Measurements from ENCODE around the gene ZNF84. TPM values are rescaled to one million over a fixed set of nuclear protein-coding genes. Genes with fewer than 3 reads are reported as not detected.

ZNF84 gene
- total and polyA plus RNA-seq, 2 of the 8 experiments (the other 6 are each of a cell fraction or from before 2014, with no cell fraction given): 8.9 to 34.0 TPM

DNA sequence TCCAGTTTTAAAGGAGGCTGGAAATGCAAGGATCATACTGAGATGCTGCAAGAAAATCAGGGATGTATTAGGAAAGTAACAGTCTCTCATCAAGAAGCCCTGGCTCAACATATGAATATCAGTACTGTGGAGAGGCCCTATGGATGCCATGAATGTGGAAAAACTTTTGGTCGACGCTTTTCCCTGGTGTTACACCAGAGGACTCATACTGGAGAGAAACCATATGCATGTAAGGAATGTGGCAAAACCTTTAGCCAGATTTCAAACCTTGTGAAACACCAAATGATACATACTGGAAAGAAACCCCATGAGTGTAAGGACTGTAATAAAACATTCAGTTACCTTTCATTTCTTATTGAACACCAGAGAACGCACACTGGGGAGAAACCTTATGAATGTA is 68.3 kb downstream of the ZNF84 start:
- H2AFZ ChIP-seq (ENCODE audit: low read length): no peak overlapping the region
- no peaks in the 10 kb centered on the region for H3K27me3 ChIP-seq (replicated peaks in 1 of 4; ENCODE audit: control insufficient read depth in 3 of 4, extremely low read depth in 1 of 4, insufficient read depth in 3 of 4, low read length in 3 of 4)
- no peaks in the 10 kb centered on the region for H3K79me1 ChIP-seq (ENCODE audit: low read depth, low read length)
- no peak overlapping the region for H3K14ac ChIP-seq (ENCODE audit: insufficient read length)
- H3K79me2 ChIP-seq (ENCODE audit: control insufficient read depth in 1 of 2, insufficient read depth in 2 of 2, low read length in 2 of 2): no peaks in the 10 kb centered on the region
- no peak overlapping the region for H2AK5ac ChIP-seq (ENCODE audit: low read depth, low read length)
- no peak for FAIRE-seq
- H2BK20ac ChIP-seq (ENCODE audit: low read length): no peak overlapping the region
- 95% methylated on average over 3 of the region's 3 CpGs; no CpG with 5 or more reads in 1 of the 2 experiments for WGBS, 2 experiments (ENCODE audit: extremely low coverage in 1 of 2, insufficient coverage in 1 of 2, insufficient read length in 1 of 2, insufficient replicate concordance in 2 of 2, low coverage in 1 of 2, low lambda C conversion rate in 2 of 2, missing lambda C conversion rate in 1 of 2)
- TF ChIP-seq ZNF274 (IDR thresholded peaks at IDR 0.05; ENCODE audit: borderline replicate concordance, extremely low read depth, low read length) (peak; percentile 89; the same call in 1 of the 2 replicates), RBBP5 (IDR thresholded peaks at IDR 0.05; ENCODE audit: borderline replicate concordance, low read depth, low read length) (no peak), BACH1 (IDR thresholded peaks at IDR 0.05; ENCODE audit: low read length) (no peak), POU5F1 (IDR thresholded peaks at IDR 0.05; ENCODE audit: low read depth, low read length) (no peak), EP300 (IDR thresholded peaks at IDR 0.05; ENCODE audit: borderline replicate concordance in 1 of 2, low read depth in 2 of 2, low read length in 2 of 2) (no peak)
- no peak overlapping the region for H4K5ac ChIP-seq (ENCODE audit: insufficient read length, low read depth, low read length)
- no peak overlapping the region for H3K56ac ChIP-seq (replicated peaks; ENCODE audit: insufficient read length, low read depth, low read length)
- no peak overlapping the region for H3K9ac ChIP-seq (replicated peaks in 1 of 4; ENCODE audit: extremely low read depth in 1 of 4, low read depth in 3 of 4, low read length in 3 of 4)
- H4K20me1 ChIP-seq (replicated peaks in 1 of 2; ENCODE audit: control insufficient read depth in 1 of 2, insufficient read depth in 2 of 2, low read length in 2 of 2): no peaks in the 10 kb centered on the region
- peaks cover 7 to 90% (median 42%) of the 10 kb centered on the region in 4 experiments; a peak in 7 of 8 replicates for H3K36me3 ChIP-seq (ENCODE audit: control insufficient read depth in 2 of 4, insufficient read depth in 4 of 4, low read length in 3 of 4)
- H3K23me2 ChIP-seq (ENCODE audit: low read depth, low read length): no peaks in the 10 kb centered on the region
- no peak overlapping the region for H3K4me2 ChIP-seq (ENCODE audit: insufficient read depth in 1 of 2, low read depth in 2 of 2, low read length in 2 of 2)
- ChIA-PET POLR2A (ENCODE audit: partially characterized antibody) (interaction anchor here (1.0 kb wide), 2 partner anchors 9 to 120 kb away, joined by 3 to 4 read pairs; partner anchors contain the start of gene ZNF26), CTCF (ENCODE audit: partially characterized antibody) (interaction anchor here (1.2 kb wide), 1 partner anchor 76 kb away, joined by 3 read pairs; the partner anchor contains the start of gene ZNF268)
- no peak overlapping the region for H2BK12ac ChIP-seq (ENCODE audit: low read depth, low read length)
- peak overlapping the region in 1 of 4 experiments; percentile 36; a peak in 1 of 8 replicates for H3K4me3 ChIP-seq (ENCODE audit: extremely low read depth in 1 of 4, insufficient read depth in 2 of 4, low read depth in 3 of 4, low read length in 4 of 4)
- no peak overlapping the region for H3K23ac ChIP-seq (ENCODE audit: insufficient read length)
- H3K27ac ChIP-seq (ENCODE audit: low read depth, low read length): no peak overlapping the region
- H3K18ac ChIP-seq (ENCODE audit: extremely low read depth, low read length): no peak overlapping the region
- no peak overlapping the region for H3K4ac ChIP-seq (replicated peaks; ENCODE audit: insufficient read length, low read depth, low read length)
- H2BK5ac ChIP-seq (ENCODE audit: low read depth, low read length): no peak overlapping the region
- H2BK120ac ChIP-seq (replicated peaks; ENCODE audit: low read depth, low read length): no peak overlapping the region
- H4K91ac ChIP-seq (replicated peaks; ENCODE audit: insufficient read length, low read length): no peak overlapping the region
- DNase-seq (ENCODE audit: low read depth in 1 of 2, low spot score in 2 of 2): no peak
- no peaks in the 10 kb centered on the region for H3K4me1 ChIP-seq (replicated peaks in 1 of 4; ENCODE audit: control insufficient read depth in 3 of 4, insufficient read depth in 4 of 4, low read length in 3 of 4)
- H3K9me3 ChIP-seq (ENCODE audit: insufficient read depth in 2 of 2, low read depth in 1 of 2, low read length in 1 of 2): peaks cover 86 to 95% of the 10 kb centered on the region in 2 experiments
- no peak overlapping the region for H4K8ac ChIP-seq (ENCODE audit: extremely low read depth, insufficient read depth, low read length)
- no peak overlapping the region for H2BK15ac ChIP-seq (ENCODE audit: low read length)

All from H1 (cell line).